Heart left ventricle (tissue), 16 donors: ENCODE results near the gene FAM3A. TPM values are rescaled to one million over a fixed set of nuclear protein-coding genes. Genes with fewer than 3 reads are reported as not detected.

ENCODE experiments used
- ATAC-seq, 4 donors: fragments of 200-7000 bp; cut with Tn5 transposase; one replicate each; pipeline ENCODE4 v1.9.1; 2020 to 2022; ENCODE audit warnings: moderate library complexity in 4 of 4, mild to moderate bottlenecking in 3 of 4, moderate number of reproducible peaks in 1 of 4
- DNase-seq, 5 donors: peaks; one replicate each; pipeline ENCODE4 v3.0.0-alpha.2; 2020
- H3K27ac ChIP-seq, 12 donors: fragments of 200-600 bp; sonication (generic) in 4 of 12; one replicate each; pipeline versions ENCODE4 v1.5.0 to v1.8.0; 2016 to 2022; ENCODE audit warnings: mild to moderate bottlenecking in 2 of 12
- H3K27me3 ChIP-seq, 9 donors: fragments of 200-600 bp; sonication (generic) in 2 of 9; one replicate each; pipeline versions ENCODE4 v1.5.1 to v1.8.0; 2016 to 2022; ENCODE audit warnings: mild to moderate bottlenecking in 3 of 9
- H3K36me3 ChIP-seq, 9 donors: fragments of 200-600 bp; sonication (generic) in 2 of 9; one replicate each; pipeline versions ENCODE4 v1.5.0 to v1.8.0; 2018 to 2022; ENCODE audit warnings: mild to moderate bottlenecking in 2 of 9
- H3K4me1 ChIP-seq, 12 donors: fragments of 200-600 bp; sonication (generic) in 4 of 12; one replicate each; pipeline versions ENCODE4 v1.5.0 to v1.8.0; 2016 to 2022; ENCODE audit warnings: mild to moderate bottlenecking in 3 of 12
- H3K4me3 ChIP-seq, 12 donors: fragments of 200-600 bp; sonication (generic) in 4 of 12; one replicate each; pipeline versions ENCODE4 v1.5.0 to v1.8.0; 2017 to 2022; ENCODE audit warnings: mild to moderate bottlenecking in 9 of 12, moderate library complexity in 4 of 12
- H3K9me3 ChIP-seq, 12 donors: fragments of 200-600 bp; sonication (generic) in 4 of 12; one replicate each; pipeline versions ENCODE4 v1.5.0 to v1.8.0; 2016 to 2022; ENCODE audit warnings: mild to moderate bottlenecking in 1 of 12
- CTCF ChIP-seq, 12 donors: fragments of 200-600 bp; sonication (generic) in 4 of 12; IDR thresholded peaks; one replicate each; pipeline versions ENCODE4 v1.5.0 to v1.8.0; 2018 to 2022; ENCODE audit warnings: antibody characterized with exemption in 12 of 12, mild to moderate bottlenecking in 5 of 12
- POLR2A ChIP-seq, 2 donors: fragments of 450-650 bp; IDR thresholded peaks; one replicate each; pipeline ENCODE4 v1.6.1; 2017; ENCODE audit warnings: antibody characterized with exemption in 2 of 2, mild to moderate bottlenecking in 2 of 2, moderate library complexity in 2 of 2
- WGBS, 4 donors: extraction: QIAGEN DNeasy Blood & Tissue Kit in 2 of 4; methylation state at CpG; one replicate each; pipeline versions ENCODE4 v1.1.5 to v1.1.7; 2013 to 2018; 5-methylcytosine and 5-hydroxymethylcytosine counted together
- intact Hi-C, 10 donors: fragments of 100-400 bp; cut with DNase I; formaldehyde crosslinking; loops; one replicate each; pipeline versions ENCODE4 v1.11.1 to v1.14.2; 2022
- polyA plus RNA-seq, 2 donors: library from polyadenylated mRNA; stranded (reverse); fragments of 200-250 nt; gene quantifications; one replicate each; pipeline ENCODE4 v1.2.3, GENCODE V29; 2013
- total RNA-seq, 9 donors: library from RNA; depleted of rRNA in 2 of 9; stranded (reverse); fragments of >200 nt in 2 of 9; fragmentation: NEBNext Ultra II Directional in 3 of 9; extraction: Animal tissue kit (Norgen Biotek cat#: 25700) in 3 of 9; gene quantifications; one replicate each; pipeline versions ENCODE4 v1.1.0 to v1.2.4, GENCODE V29; 2016 to 2023
- donor health status: ischemic (EF 13 %, LVEDD 7.1; RV severe dilation, severe dysfunction).
- donor health status: healthy with polysubstance abuse.
- donor health status: DM: no; HTN: yes; CAD: no.
- donor health status: DM: no; HTN: no; CAD: no.
- donor health status: ischemic (EF 25% LVEDD 6.9; RV normal size, moderate dysfunction).
- donor health status: ischemic (EF 25% LVEDD 5.7; RV mildly dilated, moderate dysfunction).
- donor health status: healthy.
- donor health status: DM: yes; HTN: yes; CAD: no.
- donor health status: ischemic (EF 35%, LVEDD 5.7; RV mildly dilated, moderate dysfunction).
- donor health status: nonischemic (EF 11% LVEDD 7.7; RV severe dilation, severe dysfunction).
- donor health status: DM: yes; HTN: yes; CAD: no.
- donor health status: PGD.
- donor health status: ischemic (EF 29% LVEDD 5.4; RV normal size, mild dysfunction).
- donor health status: nonischemic (EF 23%, LVEDD 6.1; RV moderate dilation, normal function).

FAM3A gene
- total and polyA plus RNA-seq, 11 donors, result 36.2 to 82.6 (median 51.5) TPM

GRCh38 chrX:154531626-154532025 is 15.6 kb upstream of the FAM3A start:
- TF ChIP-seq CTCF (IDR thresholded peaks at IDR 0.05) (no peak), POLR2A (IDR thresholded peaks at IDR 0.05) (no peak)
- no peaks in the 10 kb centered on the region for H3K9me3 ChIP-seq
- no peak for DNase-seq
- peaks cover 0 to 26% (median 8%) of the 10 kb centered on the region in 9 donors for H3K36me3 ChIP-seq
- intact Hi-C loops, result loop anchor here in 4 of 10 donors (5.0 kb wide), 4 partner anchors 159 to 769 kb away; partner anchors contain the start of genes FLNA (in 1 of the 4) and PLXNB3 (in 1 of the 4)
- H3K4me3 ChIP-seq, result no peak overlapping the region
- 62 to 75% (median 70%) methylated on average over 14 to 16 of the region's 16 CpGs for WGBS, 4 donors
- H3K4me1 ChIP-seq, result peaks cover 0 to 15% (median 5%) of the 10 kb centered on the region in 12 donors
- no peak for ATAC-seq
- no peaks in the 10 kb centered on the region for H3K27me3 ChIP-seq
- H3K27ac ChIP-seq, result no peak overlapping the region

DNA sequence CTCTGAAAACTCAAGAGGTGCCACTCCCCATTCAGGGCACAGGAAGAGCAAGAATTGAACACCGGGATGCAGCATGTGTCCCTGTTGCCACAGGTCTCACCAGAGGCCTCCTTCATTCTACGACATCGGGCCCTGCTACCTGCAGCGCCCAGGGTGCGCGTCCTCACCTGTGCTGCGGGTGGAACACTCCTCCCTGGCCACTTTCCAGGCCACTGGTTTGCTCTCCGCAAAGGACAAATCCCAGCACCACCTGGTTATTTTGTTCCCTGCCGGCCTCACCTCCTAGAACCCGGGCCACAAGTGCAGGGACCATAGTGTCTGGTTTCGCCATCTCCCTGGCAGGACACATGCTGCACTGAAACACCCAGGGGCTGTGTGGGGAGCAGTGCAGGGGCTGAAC is 14.3 kb upstream of the FAM3A start:
- DNase-seq (no peak), ATAC-seq (no peak)
- Histone ChIP-seq H3K36me3 (peaks cover 0 to 21% (median 8%) of the 10 kb centered on the region in 9 donors), H3K9me3 (no peaks in the 10 kb centered on the region), H3K4me3 (no peak overlapping the region), H3K27me3 (peaks cover 0 to 8% (median 0%) of the 10 kb centered on the region in 9 donors), H3K4me1 (peaks cover 0 to 15% (median 5%) of the 10 kb centered on the region in 12 donors), H3K27ac (no peak overlapping the region)
- intact Hi-C loops, result loop anchor here in 4 of 10 donors (5.0 kb wide), 4 partner anchors 158 to 768 kb away; partner anchors contain the start of genes FLNA (in 1 of the 4) and PLXNB3 (in 1 of the 4)
- 82 to 96% (median 89%) methylated on average over 11 of the region's 11 CpGs for WGBS, 4 donors
- TF ChIP-seq CTCF (IDR thresholded peaks at IDR 0.05), result no peak
- no peak for TF ChIP-seq POLR2A (IDR thresholded peaks at IDR 0.05)

- Histone ChIP-seq H3K27ac (no peak overlapping the region), H3K9me3 (no peaks in the 10 kb centered on the region), H3K36me3 (peaks cover 0 to 20% (median 5%) of the 10 kb centered on the region in 9 donors), H3K4me1 (peaks cover 0 to 10% (median 2%) of the 10 kb centered on the region in 12 donors), H3K27me3 (peaks cover 0 to 11% (median 0%) of the 10 kb centered on the region in 9 donors), H3K4me3 (no peak overlapping the region)
- DNase-seq, result no peak
- 72 to 90% (median 83%) methylated on average over 6 of the region's 6 CpGs for WGBS, 4 donors
- ATAC-seq, result no peak
- intact Hi-C loops, result loop anchor here in 1 of 10 donors (5.0 kb wide), 1 partner anchor 152 kb away; the partner anchor contains the start of gene EMD
- TF ChIP-seq POLR2A (IDR thresholded peaks at IDR 0.05) (no peak), CTCF (IDR thresholded peaks at IDR 0.05) (no peak)
Observed at GRCh38 chrX:154529206-154529612, 13.2 kb upstream of the FAM3A start.

DNA sequence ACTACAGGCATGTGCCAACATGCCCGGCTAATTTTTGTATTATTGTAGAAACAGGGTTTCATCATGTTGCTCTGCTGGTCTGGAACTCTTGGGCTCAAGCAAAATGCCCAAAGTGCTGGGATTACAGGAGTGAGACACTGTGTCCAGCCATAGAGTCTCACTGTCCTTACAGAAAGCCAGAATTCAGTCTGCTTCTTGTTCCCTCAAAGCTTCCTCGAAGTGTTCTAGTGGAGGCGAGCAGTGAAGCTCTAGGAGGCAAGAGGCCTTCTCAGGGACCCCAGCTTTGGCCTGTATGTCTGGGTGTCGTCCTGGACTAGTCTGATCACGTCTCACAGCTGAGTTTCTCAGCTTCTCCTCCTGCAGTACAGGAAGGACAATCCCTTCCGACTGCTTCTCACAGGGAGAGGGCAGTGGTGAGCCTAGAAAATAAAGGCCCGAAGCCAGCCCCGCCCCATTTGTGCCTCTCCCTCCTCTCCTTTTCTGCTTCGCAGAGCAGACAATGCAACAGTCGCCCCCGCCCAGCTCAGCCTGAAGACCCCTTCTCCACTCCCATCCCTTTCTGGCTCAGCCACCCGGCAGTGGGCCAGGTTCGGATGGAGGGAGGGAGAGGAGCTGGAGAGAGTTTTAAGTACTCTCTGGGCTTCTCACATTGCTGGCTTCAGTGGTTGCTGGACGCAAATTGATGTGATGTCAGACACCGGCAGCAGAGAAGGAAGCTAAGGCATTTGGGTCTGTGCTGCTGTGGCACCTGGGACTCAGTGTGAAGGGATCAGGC is 11.1 kb upstream of the FAM3A start:
- TF ChIP-seq POLR2A (IDR thresholded peaks at IDR 0.05), result no peak
- peak in 11 of 12 donors; percentile 25 to 70 (median 56) for TF ChIP-seq CTCF (IDR thresholded peaks at IDR 0.05)
- intact Hi-C loops, result loop anchor here in 1 of 10 donors (5.0 kb wide), 1 partner anchor 150 kb away; the partner anchor contains the start of gene EMD
- peak overlapping the region in 11 of 12 donors; percentile 47 to 83 (median 77) for H3K27ac ChIP-seq
- peak; percentile 73 to 83 (median 81) for DNase-seq
- peak overlapping the region in 10 of 12 donors; percentile 29 to 52 (median 38) for H3K4me3 ChIP-seq
- H3K9me3 ChIP-seq, result no peaks in the 10 kb centered on the region
- peak; percentile 85 to 93 (median 88) for ATAC-seq
- H3K36me3 ChIP-seq, result peaks cover 0 to 1% (median 0%) of the 10 kb centered on the region in 9 donors
- WGBS, 4 donors, result 4 to 36% (median 14%) methylated on average over 15 of the region's 15 CpGs
- H3K27me3 ChIP-seq, result peaks cover 0 to 11% (median 0%) of the 10 kb centered on the region in 9 donors
- peaks cover 0 to 9% (median 2%) of the 10 kb centered on the region in 12 donors for H3K4me1 ChIP-seq
